Muscle of leg (tissue), 11 donors: Measurements from ENCODE around the gene KLHL7. TPM values are rescaled to one million over a fixed set of nuclear protein-coding genes. Genes with fewer than 3 reads are reported as not detected.
A peak's percentile ranks its signal among the peaks of the same experiment; 100 is the strongest.

Experiments
- DNase-seq: peaks from one replicate; pipeline ENCODE4 v3.0.0; 2013
- H3K27ac ChIP-seq: one replicate; pipeline ENCODE4 v1.5.1; 2013; ENCODE audit warnings: mild to moderate bottlenecking, low read length, control low read depth
- H3K27me3 ChIP-seq: one replicate; pipeline ENCODE4 v1.6.1; 2013; ENCODE audit warnings: low read length; ENCODE audit not compliant: control insufficient read depth, insufficient read depth
- H3K36me3 ChIP-seq: one replicate; pipeline ENCODE4 v1.6.1; 2013; ENCODE audit warnings: low read length; ENCODE audit not compliant: control insufficient read depth, insufficient read depth
- H3K4me1 ChIP-seq: one replicate; pipeline ENCODE4 v1.6.1; 2013; ENCODE audit warnings: low read length; ENCODE audit not compliant: control insufficient read depth, insufficient read depth
- H3K4me3 ChIP-seq: one replicate; pipeline ENCODE4 v1.5.1; 2013; ENCODE audit warnings: low read length, control low read depth
- H3K9me3 ChIP-seq: replicated peaks from 2 replicates; pipeline ENCODE4 v1.6.1; 2013; ENCODE audit warnings: low read depth, low read length; ENCODE audit not compliant: control insufficient read depth
- WGBS: methylation state at CpG from one replicate; pipeline ENCODE4 v1.1.5; 2013; ENCODE audit warnings: missing lambda C conversion rate; ENCODE audit not compliant: insufficient coverage; 5-methylcytosine and 5-hydroxymethylcytosine counted together
- polyA plus RNA-seq, 8 donors: library from polyadenylated mRNA; unstranded; fragments of 120-200 nt; gene quantifications; one replicate each; pipeline versions ENCODE4 v1.2.1 to v1.2.3, GENCODE V29; 2013; ENCODE audit warnings: inconsistent platforms in 1 of 8, low replicate concordance in 1 of 8; ENCODE audit not compliant: insufficient read length in 8 of 8, insufficient read depth in 1 of 8
- total RNA-seq: library from RNA; stranded (reverse); fragments of 120-200 nt; gene quantifications from one replicate; pipeline ENCODE4 v1.2.4, GENCODE V29; 2013

KLHL7 gene
- total and polyA plus RNA-seq, 9 donors, result 17.6 to 29.6 (median 21.9) TPM

GRCh38 chr7:23165316-23165715, 59.7 kb downstream of the KLHL7 start:
- no peaks in the 10 kb centered on the region for H3K9me3 ChIP-seq
- WGBS, result no CpG with 5 or more reads among the region's 1 CpG
- no peak for DNase-seq
- H3K27ac ChIP-seq, result no peak overlapping the region
- H3K27me3 ChIP-seq, result no peaks in the 10 kb centered on the region
- peaks cover 2% of the 10 kb centered on the region for H3K36me3 ChIP-seq
- H3K4me3 ChIP-seq, result no peak overlapping the region
- H3K4me1 ChIP-seq, result no peaks in the 10 kb centered on the region

DNA sequence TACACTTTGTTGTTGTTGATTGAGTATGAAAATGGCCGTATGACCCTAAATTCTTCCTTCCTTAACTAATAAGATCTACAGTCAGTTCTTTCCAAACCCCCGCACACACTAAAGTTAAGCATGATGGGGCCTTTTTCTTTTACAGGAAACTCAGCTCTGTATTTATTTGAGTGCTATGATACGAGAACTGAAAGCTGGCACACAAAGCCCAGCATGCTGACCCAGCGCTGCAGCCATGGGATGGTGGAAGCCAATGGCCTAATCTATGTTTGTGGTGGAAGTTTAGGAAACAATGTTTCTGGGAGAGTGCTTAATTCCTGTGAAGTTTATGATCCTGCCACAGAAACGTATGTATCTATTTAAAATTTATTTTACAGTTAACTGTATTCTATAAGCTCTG, 62.1 kb downstream of the KLHL7 start:
- Histone ChIP-seq H3K36me3 (peaks cover 2% of the 10 kb centered on the region), H3K4me1 (no peaks in the 10 kb centered on the region), H3K4me3 (no peak overlapping the region), H3K27me3 (no peaks in the 10 kb centered on the region), H3K27ac (no peak overlapping the region), H3K9me3 (no peaks in the 10 kb centered on the region)
- WGBS, result 100% methylated on average over 1 of the region's 5 CpGs
- DNase-seq, result no peak

- Histone ChIP-seq H3K27ac (no peak overlapping the region), H3K27me3 (no peaks in the 10 kb centered on the region), H3K36me3 (peaks cover 2% of the 10 kb centered on the region), H3K9me3 (no peaks in the 10 kb centered on the region), H3K4me1 (no peaks in the 10 kb centered on the region), H3K4me3 (no peak overlapping the region)
- no peak for DNase-seq
- WGBS, result 50% methylated on average over 2 of the region's 8 CpGs
These were observed 62.7 kb downstream of the KLHL7 start for GRCh38 chr7:23168111-23168885.

GRCh38 chr7:23175938-23176337, 70.4 kb downstream of the KLHL7 start:
- Histone ChIP-seq H3K27me3 (no peaks in the 10 kb centered on the region), H3K4me1 (peaks cover 1% of the 10 kb centered on the region), H3K9me3 (no peaks in the 10 kb centered on the region), H3K4me3 (no peak overlapping the region), H3K36me3 (peaks cover 3% of the 10 kb centered on the region), H3K27ac (no peak overlapping the region)
- no peak for DNase-seq
- 72% methylated on average over 2 of the region's 2 CpGs for WGBS

GRCh38 chr7:23181684-23182553, 76.3 kb downstream of the KLHL7 start, which contains the start of gene NUP42:
TSS of gene NUP42 (plus strand) at chr7:23182048. CDS start at chr7:23182086, 38 bp downstream.
- Histone ChIP-seq H3K4me3 (peak within 1 kb of the TSS; percentile 97), H3K27me3 (no peaks in the 10 kb centered on the region), H3K9me3 (no peaks in the 10 kb centered on the region), H3K4me1 (peaks cover 13% of the 10 kb centered on the region), H3K27ac (peak within 1 kb of the TSS; percentile 99), H3K36me3 (no peaks in the 10 kb centered on the region)
- WGBS, result under 1% methylated on average over 50 of the region's 63 CpGs
- peak; percentile 99 for DNase-seq

- Histone ChIP-seq H3K36me3 (peaks cover 5% of the 10 kb centered on the region), H3K4me1 (peaks cover 13% of the 10 kb centered on the region), H3K27me3 (no peaks in the 10 kb centered on the region), H3K27ac (no peak overlapping the region), H3K4me3 (no peak overlapping the region), H3K9me3 (no peaks in the 10 kb centered on the region)
- DNase-seq, result no peak
- 93% methylated on average over 9 of the region's 20 CpGs for WGBS
These were observed 77.9 kb downstream of the KLHL7 start for GRCh38 chr7:23183279-23184012.

DNA sequence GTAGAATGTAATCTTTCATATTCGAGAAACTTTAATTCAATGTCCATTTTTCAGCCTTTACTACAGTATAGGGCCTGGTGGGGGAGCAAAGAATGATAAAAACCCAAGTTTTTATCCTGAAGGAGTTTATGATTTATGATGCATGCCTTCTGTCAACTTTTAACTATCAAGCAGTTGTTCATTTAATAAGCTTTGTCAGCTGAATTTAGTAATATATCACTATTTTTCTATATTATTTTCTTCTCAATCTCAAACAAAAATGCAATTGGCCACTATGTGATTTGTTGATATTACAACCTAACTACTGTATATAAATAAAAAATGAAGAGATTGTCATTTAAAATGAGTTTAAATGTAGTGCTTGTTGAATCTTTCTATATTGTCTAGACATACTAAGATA, 78.7 kb downstream of the KLHL7 start:
- no CpG with 5 or more reads among the region's 1 CpG for WGBS

DNA sequence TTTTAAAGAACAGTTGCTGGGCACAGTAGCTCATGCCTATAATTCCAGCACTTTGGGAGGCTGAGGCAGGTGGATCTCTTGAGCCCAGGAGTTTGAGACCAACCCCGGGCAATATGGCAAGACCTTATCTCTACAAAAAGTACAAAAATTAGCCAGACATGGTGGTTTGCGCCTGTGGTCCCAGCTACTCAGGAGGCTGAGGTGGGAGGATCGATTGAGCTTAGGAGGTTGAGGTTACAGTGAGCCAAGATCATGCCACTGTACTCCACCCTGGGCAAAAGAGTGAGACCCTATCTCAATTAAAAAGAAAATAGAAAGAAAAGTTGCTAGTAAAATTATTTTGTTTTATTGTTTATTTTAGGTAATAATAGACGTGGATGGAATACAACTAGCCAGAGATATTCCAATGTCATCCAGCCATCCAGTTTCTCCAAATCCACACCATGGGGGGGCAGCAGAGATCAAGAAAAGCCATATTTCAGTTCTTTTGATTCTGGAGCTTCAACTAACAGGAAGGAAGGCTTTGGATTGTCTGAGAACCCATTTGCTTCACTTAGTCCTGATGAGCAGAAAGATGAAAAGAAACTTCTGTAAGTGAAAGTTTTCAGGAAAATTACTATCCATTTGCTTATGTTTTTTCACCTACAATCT, 79.2 kb downstream of the KLHL7 start:
- no peak overlapping the region for H3K27ac ChIP-seq
- DNase-seq, result peak; percentile 80
- H3K36me3 ChIP-seq, result peaks cover 7% of the 10 kb centered on the region
- no peaks in the 10 kb centered on the region for H3K9me3 ChIP-seq
- H3K4me1 ChIP-seq, result peaks cover 13% of the 10 kb centered on the region
- no peak overlapping the region for H3K4me3 ChIP-seq
- WGBS, result no CpG with 5 or more reads among the region's 4 CpGs
- H3K27me3 ChIP-seq, result no peaks in the 10 kb centered on the region

More for the DNA sequence above, 78.7 kb downstream of the KLHL7 start:
- DNase-seq, result no peak
- H3K27me3 ChIP-seq, result no peaks in the 10 kb centered on the region
- no peak overlapping the region for H3K4me3 ChIP-seq
- H3K4me1 ChIP-seq, result peaks cover 13% of the 10 kb centered on the region
- H3K36me3 ChIP-seq, result peaks cover 7% of the 10 kb centered on the region
- H3K27ac ChIP-seq, result no peak overlapping the region
- H3K9me3 ChIP-seq, result no peaks in the 10 kb centered on the region

GRCh38 chr7:23185980-23186379, 80.4 kb downstream of the KLHL7 start:
- Histone ChIP-seq H3K4me1 (peaks cover 12% of the 10 kb centered on the region), H3K36me3 (peaks cover 7% of the 10 kb centered on the region), H3K9me3 (no peaks in the 10 kb centered on the region), H3K27me3 (no peaks in the 10 kb centered on the region), H3K27ac (no peak overlapping the region), H3K4me3 (no peak overlapping the region)
- no CpG with 5 or more reads among the region's 1 CpG for WGBS
- no peak for DNase-seq
